HG03095 (cell line): Measurements from ENCODE around the gene BMI1.
"Not testable (repeated sequence)": the region's sequence is repeated elsewhere in the genome, so short reads cannot be mapped to it uniquely, and the experiment has no call there.

Experiments
- ATAC-seq: cut with Tn5 transposase; IDR thresholded peaks from one replicate; pipeline ENCODE4 v1.9.1; 2021; ENCODE audit warnings: moderate library complexity; ENCODE audit not compliant: unreplicated experiment

The BMI1 gene

GRCh38 chr10:22338931-22339330 is 18.0 kb downstream of the BMI1 start:
- ATAC-seq = no peak

DNA sequence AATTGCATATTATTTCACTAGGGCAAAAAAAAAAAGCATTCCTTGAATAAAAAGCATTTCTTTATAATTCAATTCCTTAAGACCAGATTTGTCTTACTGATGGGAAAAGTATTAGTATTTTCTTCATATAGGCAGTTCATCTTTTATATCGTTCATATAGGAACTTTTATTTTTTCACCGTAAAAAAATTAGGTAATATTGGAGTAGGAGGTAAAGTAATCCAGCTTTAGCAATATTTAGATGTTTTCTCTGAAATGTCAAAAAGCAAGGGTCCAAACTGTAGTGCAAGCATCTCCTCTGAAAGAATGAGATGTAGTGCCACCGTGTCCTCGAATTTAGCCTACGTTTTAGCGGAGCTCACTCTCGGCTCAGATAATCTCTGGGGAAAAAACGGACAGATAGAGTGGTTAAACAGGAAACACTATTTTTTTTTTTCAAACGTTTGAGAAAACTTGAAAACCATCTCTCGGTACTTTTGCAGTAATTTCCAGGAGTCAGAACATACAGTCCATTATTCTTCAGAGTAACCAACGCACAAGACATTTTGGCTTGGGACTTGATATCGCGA is 18.9 kb downstream of the BMI1 start:
- no peak for ATAC-seq

- peak; percentile 48 for ATAC-seq
Observed at GRCh38 chr10:22340329-22341189, 19.7 kb downstream of the BMI1 start.

DNA sequence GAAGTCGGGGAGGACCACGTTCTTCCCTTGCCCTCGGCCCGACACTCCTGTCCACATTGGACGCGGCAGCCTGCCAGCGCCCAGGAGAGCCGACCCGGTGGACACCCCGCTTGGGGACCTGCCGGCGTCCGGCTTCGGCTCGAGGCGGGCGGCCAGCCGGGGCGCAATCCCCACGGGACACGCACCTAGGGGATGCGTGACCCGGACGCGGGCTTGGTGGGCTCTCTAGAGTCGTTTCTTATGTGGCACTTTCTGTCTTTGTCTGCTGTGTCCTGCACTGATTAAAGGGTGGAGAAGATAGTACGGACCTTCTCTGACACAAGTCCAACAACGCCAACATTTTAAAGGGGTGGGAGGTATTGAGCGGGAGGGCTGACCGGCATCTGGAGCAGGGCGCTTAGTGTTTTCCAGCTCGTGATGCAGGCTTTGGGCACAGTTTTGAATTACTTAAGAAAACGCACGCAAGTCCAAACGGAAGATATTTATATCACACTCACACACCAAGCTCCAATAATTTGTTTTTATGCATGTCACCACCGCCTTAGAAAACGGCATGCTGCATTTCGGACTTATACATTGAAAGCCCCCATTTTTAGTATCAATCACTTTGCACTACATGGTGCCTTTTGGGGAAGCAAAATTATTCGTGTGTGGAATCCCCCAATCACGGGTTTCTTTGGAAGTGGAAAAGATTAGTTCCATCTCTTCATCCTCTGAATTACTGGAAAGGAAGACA is 20.5 kb downstream of the BMI1 start:
- ATAC-seq = peak; percentile 12

GRCh38 chr10:22341926-22342196 is 21.0 kb downstream of the BMI1 start:
- no peak for ATAC-seq

DNA sequence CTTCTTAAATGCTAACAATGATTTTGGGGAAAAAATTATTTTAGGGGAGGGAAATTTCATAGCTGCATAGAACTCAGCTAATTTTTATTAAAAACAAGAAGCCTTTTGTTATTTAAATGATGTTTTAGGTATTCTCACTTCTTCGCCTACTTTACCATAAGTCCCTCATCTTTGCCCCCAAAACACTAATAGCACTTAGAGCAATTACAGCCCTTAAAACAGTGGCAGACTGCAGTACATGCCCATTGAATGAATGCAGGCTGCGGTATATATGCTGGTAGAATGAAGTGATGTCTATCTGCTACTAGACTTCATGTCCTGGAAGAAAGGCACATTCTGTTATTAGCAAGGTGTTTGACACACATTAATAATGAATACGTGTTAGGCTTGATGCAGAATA is 21.5 kb downstream of the BMI1 start:
- no peak for ATAC-seq

GRCh38 chr10:22343731-22344130 is 22.8 kb downstream of the BMI1 start:
- ATAC-seq = no peak

DNA sequence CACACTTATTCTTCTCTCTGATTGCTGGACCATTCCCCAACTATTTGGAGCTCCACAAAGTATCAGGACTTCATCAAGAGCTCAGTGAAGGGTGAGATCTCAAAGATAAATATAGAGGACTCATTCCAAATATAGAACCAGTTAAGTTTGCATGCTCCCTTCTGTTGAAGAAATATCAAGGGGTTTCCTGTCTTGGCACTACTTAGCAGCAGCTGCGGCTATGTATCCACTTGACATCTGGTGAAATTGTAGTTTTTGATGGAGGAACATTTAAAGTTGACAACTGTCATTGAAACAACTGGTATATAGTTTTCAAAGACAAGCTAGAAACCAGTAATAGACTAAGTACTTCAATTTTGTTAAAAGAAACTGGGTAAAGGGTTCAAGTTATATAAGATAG is 23.4 kb downstream of the BMI1 start:
- no peak for ATAC-seq

- ATAC-seq = no peak
Observed at GRCh38 chr10:22344781-22345300, 23.9 kb downstream of the BMI1 start.

- no peak for ATAC-seq
Observed at GRCh38 chr10:22345301-22346095, 24.6 kb downstream of the BMI1 start, which contains the start of gene SPAG6. SPAG6 (plus strand) TSS chr10:22345496; CDS start chr10:22345612, 116 bp downstream.

GRCh38 chr10:22346096-22346661 is 25.3 kb downstream of the BMI1 start:
- no peak for ATAC-seq

- ATAC-seq = no peak
Observed at GRCh38 chr10:22349755-22350154, 28.9 kb downstream of the BMI1 start.

DNA sequence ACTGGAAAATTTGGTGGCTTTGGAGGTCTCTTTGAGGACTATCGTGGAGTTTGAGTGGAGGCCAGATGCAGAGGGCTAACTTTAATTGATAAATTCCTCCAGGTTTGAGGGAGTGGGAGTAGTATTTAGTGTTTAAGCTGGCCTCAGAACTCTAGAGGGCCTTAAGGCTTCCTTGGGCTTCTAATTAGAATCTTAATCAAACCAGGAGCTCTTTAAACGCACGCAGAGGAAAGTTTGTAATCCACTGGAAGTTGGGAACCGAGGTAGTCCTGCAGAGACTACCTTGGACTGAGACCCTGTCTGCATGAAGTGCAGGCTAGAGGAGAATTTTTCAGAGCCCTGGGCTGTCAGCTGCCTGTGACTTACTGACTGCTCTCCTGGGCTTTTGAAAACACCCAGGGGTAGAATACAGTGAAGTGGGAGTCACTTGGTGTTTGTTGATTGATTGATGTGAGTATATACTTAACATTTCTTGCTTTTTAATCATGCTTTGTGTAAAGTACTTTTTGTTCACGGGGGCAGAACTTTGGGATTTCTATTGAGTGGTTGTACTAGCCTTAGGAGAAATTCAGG is 30.3 kb downstream of the BMI1 start:
- no peak for ATAC-seq

DNA sequence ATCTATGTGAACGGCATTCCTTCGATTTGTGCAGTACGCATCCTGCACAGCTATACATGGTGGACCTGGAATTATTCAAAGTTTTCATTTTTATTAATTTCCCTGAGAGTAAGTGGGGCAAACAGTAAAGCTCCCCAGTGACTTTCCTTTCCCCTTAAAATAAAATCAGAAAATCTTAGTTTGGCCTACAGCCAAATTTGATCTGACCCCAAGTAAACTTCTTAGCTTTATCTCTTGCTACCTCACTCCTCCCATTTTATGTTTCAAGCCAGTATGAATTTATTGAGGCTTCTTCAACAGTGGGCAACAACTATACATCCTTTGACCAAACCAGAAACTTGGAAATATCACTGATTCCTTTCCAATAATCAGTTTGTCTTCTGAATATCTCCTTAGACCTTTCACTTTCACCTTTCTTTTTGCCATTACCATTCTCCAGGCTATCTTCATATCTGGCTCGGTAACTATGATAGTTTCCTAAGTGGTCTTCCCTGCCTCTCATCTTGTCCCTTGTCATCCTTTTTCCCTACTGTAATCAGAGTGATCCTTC is 35.5 kb downstream of the BMI1 start:
- no peak for ATAC-seq

DNA sequence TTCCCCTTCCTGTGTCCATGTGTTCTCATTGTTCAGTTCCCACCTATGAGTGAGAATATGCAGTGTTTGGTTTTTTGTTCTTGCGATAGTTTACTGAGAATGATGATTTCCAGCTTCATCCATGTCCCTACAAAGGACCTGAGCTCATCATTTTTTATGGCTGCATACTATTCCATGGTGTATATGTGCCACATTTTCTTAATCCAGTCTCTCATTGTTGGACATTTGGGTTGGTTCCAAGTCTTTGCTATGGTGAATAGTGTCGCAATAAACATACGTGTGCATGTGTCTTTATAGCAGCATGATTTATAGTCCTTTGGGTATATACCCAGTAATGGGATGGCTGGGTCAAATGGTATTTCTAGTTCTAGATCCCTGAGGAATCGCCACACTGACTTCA is 36.9 kb downstream of the BMI1 start:
- not testable (repeated sequence) for ATAC-seq

- no peak for ATAC-seq
Observed at GRCh38 chr10:22363305-22363704, 42.4 kb downstream of the BMI1 start.

- ATAC-seq = no peak
Observed at GRCh38 chr10:22364407-22365140, 43.7 kb downstream of the BMI1 start.

- no peak for ATAC-seq
Observed at GRCh38 chr10:22365233-22365632, 44.3 kb downstream of the BMI1 start.
